OCI-LY3 (cell line): ENCODE measurements around the gene TMEM187.

Source experiments
- EZH2phosphoT487 ChIP-seq: fragments of 200-600 bp; shearing (Covaris generic); IDR thresholded peaks from 2 replicates; pipeline ENCODE4 v1.6.1; 2018; ENCODE audit warnings: antibody characterized with exemption, mixed run types, low read depth
- TF ChIP-seq, protein P1 (sequence below): fragments of 200-600, 300-600 bp; sonication (generic); IDR thresholded peaks from 2 replicates; pipeline ENCODE4 v1.5.1; 2014; ENCODE audit warnings: antibody characterized with exemption, low read length, low read depth

DNA sequence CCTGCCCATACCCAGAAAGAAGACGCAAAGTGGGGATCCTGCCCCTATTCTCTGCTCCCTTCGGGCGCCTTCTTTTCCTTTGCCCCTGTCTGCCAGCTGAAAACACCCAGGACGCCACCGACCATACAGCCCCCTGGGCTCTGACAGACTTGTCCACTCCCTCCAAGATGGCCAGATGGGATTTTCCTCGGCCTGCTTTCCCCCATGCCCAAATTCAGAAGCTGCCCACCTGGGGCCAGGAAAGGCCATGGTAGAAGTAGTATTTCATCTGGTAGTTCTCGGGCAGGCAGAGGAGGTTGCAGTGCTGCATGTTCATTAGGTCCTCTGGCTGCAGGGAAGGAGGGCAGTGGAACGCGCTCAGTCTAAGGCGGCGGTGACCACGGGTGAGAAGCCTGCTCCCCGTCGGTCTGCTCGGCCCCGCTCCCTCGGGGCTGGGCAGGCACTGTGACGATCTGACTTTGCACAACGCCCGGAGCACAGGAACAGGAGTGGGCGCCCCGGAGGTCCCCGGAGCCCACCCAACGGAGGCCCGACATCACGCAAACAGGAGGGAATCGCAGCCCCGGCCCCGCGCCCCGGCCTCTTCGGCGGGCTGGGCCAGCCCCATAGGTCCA lies 38.3 kb upstream of the TMEM187 start:
- TF ChIP-seq, protein P1, sequence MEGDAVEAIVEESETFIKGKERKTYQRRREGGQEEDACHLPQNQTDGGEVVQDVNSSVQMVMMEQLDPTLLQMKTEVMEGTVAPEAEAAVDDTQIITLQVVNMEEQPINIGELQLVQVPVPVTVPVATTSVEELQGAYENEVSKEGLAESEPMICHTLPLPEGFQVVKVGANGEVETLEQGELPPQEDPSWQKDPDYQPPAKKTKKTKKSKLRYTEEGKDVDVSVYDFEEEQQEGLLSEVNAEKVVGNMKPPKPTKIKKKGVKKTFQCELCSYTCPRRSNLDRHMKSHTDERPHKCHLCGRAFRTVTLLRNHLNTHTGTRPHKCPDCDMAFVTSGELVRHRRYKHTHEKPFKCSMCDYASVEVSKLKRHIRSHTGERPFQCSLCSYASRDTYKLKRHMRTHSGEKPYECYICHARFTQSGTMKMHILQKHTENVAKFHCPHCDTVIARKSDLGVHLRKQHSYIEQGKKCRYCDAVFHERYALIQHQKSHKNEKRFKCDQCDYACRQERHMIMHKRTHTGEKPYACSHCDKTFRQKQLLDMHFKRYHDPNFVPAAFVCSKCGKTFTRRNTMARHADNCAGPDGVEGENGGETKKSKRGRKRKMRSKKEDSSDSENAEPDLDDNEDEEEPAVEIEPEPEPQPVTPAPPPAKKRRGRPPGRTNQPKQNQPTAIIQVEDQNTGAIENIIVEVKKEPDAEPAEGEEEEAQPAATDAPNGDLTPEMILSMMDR, result no peak
- TF ChIP-seq EZH2phosphoT487, result no peak
